OCI-M1 (cell line): ENCODE data around the gene GRB2.
"Not testable (repeated sequence)": the region's sequence is repeated elsewhere in the genome, so short reads cannot be mapped to it uniquely, and the experiment has no call there.

Experiments used
- DNase-seq: peaks from one replicate; lab custom pipeline; 2025; lab: John Stamatoyannopoulos, UW

GRB2 gene

DNA sequence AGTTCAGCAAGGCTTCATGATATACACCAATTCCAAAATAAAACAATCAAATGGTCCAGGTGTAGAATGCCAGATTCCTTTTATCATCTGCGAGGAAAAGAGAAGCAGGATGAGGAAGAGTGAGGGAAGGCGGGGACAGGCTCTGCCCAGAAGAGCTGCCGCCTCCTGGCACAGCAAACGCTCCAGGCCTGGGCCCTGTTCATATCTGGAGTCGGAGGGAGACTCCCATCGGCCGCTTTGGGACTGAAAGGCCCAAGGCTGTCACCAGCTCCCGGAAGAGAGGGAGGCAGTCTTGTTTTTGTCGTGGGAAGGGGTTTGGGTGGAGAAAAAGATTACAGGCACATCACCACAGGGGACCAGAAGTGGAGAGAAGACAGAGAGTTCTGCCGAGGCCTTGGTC, 87.3 kb downstream of the GRB2 start:
- no peak for DNase-seq

DNA sequence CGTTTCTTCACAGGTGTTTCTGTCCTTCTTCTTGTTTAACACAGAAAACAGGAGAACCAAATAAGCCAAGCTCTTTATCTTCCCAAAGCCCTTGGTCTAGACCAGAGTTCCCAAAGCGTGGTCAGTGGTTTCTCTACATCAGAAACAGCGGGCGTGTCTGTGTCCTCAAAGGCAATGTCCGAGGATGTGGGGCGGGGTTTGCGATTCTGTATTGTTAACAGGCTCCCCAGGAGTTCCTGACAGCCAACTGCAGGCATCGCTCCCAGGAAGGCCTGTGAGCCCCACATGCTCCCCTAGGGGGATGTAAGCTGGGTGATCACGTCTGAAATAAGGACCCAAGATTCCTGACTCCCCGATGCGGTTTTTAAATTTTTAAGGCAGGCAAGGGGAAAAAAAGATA, 87.8 kb downstream of the GRB2 start:
- DNase-seq = peak; percentile 64

DNA sequence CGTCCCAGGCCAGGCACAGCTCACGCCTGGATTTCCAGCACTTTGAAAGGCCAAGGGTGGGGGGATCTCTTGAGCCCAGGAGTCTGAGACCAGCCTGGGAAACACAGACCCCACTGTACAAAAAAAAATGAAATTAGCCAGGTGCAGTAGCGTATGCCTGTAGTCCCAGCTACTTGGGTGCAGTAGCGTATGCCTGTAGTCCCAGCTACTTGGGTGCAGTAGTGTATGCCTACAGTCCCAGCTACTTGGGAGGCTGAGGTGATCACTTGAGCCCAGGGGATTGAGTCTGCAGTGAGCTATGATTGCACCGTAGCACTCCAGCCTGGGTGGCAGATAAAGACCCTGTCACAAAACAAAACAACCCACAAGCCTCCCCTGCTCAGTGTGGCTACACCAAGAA, 89.2 kb downstream of the GRB2 start:
- DNase-seq = no peak

DNA sequence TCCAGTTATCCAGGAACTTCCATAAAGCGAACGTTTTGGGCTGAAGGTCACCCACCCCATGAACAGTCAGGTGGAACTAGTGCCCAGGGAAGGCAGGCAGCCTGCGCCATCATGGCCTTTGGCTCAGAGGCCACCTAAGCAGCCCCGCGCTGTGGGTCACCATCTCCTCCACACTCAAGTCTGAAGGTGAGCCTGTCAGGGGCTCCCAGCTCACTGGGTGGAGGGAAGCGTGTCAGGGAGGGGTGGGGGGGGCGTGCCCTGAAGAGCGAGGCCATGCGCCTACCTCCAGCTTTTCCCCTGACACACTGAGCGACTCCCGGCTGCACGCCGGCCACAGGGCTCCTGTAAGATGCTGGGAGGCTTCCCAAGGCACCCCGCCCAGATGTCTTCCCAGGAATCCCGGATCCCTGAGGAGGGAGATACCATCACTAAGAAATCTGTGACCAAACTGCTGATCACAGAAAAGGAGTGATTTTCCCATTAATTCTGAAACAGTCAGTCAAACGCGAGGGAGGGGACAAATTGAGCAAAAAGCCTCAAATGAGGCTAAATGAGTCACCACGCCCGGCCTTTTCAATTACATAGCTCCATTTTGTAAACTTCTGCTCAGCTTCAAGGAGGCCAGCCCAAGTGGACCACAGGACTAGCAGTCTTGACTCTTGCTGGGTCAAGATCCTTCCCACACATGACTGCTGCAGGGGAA, 89.8 kb downstream of the GRB2 start:
- DNase-seq = peak; percentile 18

DNA sequence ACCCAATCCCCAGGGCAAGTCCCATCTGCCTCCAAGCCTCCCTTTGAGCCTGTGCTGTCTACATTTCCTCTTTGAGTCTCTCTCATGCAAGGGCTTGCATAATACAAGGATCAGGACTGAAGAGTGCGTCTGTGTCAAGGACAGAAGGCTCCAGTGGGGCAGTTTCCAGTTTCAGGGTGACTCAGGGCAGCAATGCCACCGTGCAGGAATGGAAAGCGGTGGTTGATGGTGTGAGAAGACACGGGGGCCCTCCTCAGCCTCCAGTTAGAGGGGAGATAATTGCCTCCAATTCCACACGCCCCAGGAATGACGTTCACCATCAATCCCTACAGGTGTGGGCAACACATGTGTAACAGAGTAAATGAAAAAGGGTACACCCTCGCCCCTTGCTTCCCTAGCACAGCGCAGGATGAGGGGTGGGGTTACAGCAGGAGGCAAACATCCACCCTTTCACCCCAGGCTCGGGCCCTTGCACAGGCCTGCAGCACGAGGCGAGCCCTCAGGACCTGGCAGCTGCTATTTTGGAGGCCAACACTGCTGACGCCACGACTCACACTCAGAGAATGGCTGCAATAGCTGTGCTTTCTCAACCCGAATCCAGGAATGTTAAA, 91.4 kb downstream of the GRB2 start:
- DNase-seq = no peak

DNA sequence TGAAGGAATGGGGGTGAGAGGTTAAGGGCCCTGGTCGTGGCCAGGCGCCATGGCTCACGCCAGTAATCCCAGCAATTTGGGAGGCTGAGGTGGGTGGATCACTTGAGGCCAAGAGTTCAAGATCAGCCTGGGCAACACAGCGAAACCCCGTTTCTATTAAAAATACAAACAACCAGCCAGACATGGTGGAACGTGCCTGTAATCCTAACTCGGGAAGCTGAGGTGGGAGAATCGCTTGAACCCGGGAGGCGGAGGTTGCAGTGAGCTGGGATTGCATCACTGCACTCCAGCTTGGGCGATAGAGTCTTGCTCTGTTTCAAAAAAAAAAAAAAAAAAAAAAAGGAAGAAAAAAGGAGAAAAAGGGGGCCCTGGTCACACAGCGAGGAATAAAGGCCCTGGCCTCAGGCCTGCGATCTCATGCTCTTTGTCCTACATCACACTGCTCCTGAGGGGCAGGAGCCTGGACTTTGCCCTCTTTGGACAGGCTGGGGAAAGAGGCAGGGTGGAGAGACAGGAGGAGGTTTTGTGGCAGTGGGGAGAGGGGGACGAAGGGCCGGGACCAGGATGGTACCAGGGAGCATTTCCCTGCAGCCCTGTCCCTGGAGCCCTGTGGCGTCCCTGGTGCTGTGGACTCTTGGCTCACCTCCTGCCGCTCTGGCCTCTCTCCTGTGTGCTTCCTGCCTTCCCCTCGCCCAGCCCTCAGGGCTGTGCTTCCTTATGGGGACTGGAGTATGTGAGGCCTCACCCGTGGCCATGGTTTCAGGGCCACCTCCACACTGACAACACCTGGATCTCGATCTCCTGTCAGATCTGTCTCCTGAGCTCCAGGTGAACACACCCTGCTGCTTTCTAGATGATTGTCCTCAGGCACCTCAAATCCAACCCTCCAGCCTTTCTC, 96.5 kb downstream of the GRB2 start:
- no peak for DNase-seq

DNA sequence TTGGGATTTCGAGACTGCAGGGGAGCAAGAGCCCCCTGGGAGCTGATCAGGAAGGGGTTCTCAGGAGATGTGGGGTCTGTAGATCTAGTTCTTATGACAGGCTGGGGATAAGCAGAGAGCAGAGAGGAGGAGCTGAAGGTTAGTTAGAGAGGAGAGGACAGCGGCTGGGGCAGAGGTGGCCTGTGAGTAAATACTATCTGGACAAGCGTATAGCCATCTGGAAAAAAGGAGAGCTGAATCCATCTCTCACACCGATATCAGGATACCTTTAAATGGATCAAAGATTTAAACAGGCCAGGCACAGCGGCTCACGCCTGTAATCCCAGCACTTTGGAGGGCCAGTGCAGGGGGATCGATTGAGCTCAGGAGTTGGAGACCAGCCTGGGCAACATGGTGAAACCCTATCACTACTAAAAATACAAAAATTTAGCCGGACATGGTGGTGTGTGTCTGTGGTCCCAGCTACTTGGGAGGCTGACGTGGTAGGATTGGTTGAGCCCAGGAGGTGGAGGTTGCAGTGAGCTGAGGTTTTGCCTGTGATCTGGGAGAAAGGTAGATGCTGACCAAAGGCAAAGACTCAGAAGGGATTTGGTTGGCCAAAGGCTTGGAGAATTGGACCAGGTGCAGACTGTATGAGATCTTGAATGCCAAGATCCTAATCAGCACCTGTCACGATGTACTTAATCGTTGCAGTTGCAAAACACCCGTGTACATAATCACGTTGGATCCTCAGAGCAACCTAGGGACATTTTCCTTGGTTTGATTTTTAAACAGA, 97.3 kb downstream of the GRB2 start:
- no peak for DNase-seq

DNA sequence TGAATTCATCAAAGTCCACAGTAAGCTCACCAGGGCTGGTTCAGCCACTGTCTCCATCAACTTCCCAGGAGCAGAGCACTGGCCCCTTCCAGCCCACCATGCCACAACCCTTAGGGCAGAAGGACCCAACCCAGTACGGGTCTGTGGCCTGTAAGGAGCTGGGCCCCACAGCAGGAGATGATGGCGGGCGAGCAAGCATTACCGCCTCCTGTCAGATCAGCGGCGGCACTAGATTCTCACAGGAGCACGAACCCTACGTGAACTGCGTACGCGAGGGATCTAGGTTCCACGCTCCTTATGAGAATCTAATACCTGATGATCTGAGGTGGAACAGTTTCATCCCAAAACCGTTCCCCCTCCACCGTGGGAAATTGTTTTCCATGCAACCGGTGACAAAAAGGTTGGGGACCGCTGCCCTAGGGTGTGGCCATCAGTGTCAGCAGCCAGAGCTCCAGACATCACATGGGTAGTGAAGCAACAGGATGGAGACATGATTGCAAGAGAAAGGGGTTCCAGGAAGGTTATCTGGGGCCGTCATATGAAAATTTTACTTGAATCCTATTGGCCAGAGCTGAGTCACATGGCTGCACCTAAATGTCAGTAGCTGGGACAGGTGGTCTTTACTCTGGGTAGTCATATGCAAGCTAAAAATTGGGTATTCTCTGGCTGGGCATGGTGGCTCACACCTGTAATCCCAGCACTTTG, 103.8 kb downstream of the GRB2 start:
- no peak for DNase-seq

DNA sequence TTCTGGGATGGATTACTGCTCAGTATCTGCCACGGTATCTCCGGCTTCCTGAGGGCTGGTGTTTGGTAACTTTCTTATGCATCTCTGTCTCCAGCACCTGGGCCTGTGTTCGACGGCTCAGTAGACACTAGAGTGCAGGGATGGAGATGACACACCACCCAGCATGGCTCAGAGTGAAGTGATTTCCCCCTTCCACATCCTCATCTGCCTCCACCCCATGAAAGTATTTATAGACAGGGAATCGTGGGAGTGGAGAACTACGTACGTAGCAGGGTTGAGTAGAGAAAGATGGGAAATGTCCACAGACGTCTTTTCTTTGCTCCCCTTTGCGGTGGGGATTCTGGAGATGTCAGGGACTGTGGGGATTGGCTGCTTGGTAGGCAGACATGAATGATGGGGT, 104.4 kb downstream of the GRB2 start:
- no peak for DNase-seq

DNA sequence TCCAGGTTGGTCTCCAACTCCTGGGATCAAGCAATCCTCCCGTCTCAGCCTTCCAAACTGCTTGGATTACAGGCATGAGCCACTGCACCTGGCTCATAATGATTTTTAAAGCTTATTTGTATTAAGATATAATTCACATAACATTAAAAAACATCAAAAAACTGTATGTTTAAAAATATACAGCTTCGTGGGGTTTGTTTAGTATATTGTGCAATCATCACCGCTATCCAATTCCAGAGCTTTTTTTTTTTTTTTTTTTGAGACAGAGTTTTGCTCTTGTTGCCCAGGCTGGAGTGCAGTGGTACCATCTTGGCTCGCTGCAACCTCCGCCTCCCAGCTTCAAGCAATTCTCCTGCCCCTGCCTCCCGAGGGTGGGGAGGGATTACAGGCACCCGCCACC, 105.2 kb downstream of the GRB2 start:
- DNase-seq = no peak

DNA sequence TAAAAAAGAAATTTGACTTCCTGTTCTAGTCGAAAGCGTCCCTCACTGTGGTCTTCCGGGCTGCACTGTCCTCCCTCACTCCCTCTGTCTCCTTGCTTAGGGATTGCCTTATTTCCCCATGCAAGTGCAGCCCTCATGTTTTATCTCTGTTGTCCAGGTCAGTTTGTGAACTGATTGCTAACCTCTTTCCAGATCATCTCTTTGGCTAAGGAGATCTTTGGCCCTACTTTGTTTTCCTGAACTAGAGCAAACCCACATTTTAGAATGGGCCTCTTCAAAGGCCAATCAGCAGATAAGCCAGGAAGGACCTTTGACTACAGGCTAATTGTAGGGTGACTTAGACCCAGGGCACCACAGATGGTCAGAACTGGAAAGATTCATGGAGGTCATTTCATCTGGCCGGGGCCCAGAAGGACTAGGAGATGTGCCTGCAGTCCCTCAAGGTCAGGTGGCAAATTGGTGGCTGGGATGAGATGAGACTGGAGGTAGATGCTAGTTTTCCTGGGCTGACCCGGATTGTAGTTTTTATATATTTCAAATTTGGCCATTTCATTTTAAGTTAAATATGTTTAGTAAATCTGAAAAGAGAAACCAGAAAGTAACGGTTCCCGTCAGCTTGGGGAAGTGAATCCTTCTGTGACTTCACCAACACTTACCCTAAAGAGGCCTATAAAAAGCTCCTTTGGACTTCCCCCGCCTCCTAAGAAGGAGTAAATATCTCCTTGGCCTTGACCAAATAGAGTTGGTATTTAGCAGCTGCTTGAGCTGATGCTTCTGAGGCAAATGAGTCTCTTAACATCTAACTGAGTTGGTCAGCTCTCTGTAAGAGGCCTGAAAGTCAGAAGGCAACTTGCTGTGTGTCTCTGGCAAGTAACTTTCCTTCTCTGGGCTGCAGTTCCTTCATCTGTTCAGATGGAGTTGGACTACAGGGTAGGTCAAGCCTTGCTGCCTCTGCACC, 110.0 kb downstream of the GRB2 start:
- DNase-seq = peak; percentile 7

DNA sequence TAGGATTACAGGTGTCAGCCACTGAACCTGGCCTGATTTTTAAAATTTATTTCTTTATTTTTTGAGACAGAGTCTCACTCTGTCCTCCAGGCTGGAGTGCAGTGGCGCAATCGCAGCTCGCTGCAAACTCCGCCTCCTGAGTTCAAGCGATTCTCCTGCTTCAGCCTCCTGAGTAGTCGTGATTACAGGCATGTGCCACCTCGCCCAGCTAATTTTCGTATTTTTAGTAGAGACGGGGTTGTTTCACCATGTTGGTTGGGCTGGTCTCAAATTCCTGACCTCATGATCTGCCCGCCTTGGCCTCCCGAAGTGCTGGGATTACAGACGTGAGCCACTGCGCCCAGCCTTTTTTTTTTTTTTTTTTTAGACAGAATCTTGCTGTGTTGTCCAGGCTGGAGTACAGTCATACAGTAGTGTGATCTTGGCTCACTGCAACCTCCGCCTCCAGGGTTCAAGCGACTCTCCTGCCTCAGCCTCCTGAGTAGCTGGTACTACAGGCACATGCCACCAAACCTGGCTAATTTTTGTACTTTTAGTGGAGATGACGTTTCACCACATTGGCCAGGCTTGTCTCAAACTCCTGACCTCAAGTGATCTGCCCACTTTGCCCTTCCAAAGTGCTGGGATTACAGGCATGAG, 112.5 kb downstream of the GRB2 start:
- DNase-seq = not testable (repeated sequence)

DNA sequence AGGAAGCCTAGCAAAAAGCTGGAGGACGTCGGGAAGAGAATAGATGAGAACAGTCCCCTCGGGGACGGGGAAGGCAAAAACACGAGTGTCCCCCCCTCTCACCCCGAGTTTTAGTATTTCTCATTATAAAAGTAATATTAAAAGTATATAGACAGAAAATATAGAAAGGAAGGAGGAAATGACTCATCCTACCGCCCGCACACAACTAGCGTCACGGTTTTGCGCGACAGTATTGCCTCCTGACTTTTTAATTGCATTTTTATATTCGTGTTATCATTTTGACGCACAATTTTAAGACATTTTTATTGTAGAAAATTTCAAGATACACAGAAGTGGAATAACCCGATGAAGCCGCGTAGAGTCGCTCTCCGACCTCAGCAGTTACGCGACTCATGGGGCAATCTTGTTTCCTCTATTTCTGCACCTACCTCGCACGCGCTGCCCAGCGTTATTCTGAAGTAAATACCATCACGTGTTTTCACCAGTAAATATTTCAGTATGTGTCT, 115.6 kb downstream of the GRB2 start:
- DNase-seq = peak; percentile 91

DNA sequence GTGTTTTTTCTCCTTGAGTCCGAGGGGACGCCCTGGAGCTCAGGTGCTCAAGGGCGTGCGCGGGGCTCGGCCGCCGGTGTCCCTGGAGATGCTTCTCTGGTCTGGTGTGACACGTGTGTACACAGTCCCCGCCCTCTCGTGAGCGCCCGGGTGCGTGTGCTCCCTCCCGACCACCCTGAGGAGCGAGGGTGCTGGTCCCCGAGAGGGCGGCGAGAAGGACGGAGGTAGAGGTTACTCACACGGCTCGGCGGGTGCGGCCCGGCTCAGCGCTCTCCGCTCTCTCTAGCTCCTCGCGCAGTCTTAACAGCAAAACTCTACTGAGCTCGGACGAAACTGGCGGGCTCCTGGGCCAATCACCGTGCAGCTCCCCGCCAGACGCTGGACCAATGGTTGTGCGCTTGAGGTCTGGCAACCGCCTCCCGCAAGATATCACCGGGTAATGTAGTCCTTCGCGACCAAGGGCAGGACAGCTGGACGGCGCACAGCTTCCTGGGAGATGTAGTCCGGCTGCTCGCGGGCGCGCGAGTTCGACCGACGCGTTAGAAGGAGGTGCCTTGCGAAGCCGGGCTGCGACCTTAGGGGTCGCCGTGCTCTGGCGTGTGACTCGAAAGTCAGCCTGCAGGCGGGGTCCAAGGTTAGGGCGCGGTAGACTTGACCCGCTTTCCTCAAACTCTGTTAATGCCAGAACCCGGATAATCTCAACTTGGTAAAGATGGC, 116.2 kb downstream of the GRB2 start, which contains the start of gene SLC25A19:
Gene SLC25A19, minus strand, starts transcription at position 319 of the 717 bp plus-strand sequence. CDS start 2,669 bp downstream, outside the sequence.
- DNase-seq = peak; percentile 99

DNA sequence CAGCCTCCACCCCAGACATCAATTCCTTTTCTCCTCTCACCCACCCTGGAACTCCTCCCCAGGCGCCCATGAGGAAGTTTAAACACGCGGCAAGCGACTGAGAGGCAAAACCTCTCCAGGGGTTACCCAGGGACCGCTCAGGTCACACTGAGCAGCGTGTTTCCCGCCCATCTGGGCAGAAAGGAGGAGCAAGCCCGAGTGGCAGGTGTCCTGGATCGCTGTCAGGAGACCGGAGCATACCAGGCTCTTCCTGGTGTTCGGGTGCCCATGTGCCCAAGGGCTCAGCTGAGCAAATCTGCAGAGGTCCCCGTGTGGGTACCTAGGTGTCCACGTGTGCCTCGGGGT, 116.7 kb downstream of the GRB2 start:
- peak; percentile 59 for DNase-seq

DNA sequence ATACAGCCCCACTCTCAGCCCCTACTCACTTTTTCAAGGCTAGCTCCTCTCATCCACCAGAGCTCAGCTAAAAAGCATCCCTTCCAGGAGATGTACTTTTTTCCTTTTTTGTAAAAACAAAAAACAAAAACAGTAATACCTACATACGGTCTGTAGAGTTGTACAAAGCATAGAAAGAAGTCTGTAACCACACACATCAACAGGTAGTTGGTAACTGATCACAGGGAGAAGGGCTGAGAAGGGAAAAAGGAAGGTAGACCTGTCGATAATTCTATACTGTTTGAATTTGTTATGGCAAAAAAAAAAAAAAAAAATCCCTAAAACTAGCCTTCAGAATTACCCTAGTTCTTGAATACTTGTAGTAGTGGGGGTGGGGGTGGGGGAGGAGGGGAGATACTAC, 117.1 kb downstream of the GRB2 start:
- no peak for DNase-seq

DNA sequence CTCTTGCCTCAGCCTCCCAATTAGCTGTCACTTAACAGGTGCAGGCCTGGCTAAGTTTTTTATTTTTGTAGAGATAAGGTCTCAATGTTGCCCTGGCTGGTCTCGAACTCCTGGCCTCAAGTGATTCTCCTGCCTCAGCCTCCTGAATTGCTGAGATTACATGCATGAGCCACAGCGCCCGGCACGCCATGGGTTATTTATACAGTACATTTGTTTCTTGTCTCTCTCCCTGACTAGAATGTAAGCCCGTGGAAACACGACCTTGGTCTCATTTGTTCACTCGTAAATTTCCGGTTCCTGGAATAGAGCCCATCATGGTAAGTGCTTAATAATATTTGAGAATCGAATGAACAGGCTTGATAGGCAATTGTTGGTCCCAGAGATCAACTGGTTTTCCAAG, 118.3 kb downstream of the GRB2 start:
- no peak for DNase-seq

DNA sequence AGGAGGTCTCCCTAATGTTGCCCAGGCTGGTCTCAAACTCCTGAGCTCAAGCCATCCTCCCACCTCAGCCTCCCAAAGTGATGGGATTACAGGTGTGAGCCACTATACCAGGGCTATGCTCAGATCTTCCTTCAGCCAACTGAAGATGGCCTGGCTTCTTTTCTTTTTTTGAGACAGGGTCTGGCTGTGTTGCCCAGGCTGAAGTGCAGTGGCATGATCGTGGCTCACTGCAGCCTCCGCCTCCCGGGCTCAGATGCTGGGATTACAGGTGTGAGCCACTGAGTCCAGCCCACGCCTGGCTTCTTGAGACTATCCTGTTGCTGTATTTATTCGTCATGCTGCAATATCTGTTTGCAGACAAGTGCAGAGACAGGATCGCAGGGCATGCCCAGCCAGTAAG, 120.4 kb downstream of the GRB2 start:
- no peak for DNase-seq

DNA sequence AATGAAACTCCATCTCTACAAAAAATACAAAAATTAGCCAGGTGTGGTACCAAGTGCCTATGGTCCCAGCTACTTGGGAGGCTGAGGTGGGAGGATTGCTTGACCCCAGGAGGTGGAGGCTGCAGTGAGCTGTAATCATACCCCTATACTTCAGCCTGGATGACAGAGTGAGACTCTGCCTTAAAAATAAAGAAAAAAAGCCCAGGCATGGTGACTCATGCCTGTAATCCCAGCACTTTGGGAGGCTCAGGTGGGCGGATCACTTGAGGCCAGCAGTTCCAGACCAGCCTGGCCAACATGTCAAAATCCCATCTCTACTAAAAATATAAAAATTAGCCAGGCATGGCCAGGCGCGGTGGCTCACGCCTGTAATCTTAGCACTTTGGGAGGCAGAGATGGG, 125.3 kb downstream of the GRB2 start:
- not testable (repeated sequence) for DNase-seq
